ENCODE data around the gene MAML3. TPM values are rescaled to one million over a fixed set of nuclear protein-coding genes. Genes with fewer than 3 reads are reported as not detected.

MAML3 gene
- total and polyA plus RNA-seq, 2 of the 13 experiments (the other 11 are each of a cell fraction or from before 2014, with no cell fraction given): 0.05 to 0.13 TPM

DNA sequence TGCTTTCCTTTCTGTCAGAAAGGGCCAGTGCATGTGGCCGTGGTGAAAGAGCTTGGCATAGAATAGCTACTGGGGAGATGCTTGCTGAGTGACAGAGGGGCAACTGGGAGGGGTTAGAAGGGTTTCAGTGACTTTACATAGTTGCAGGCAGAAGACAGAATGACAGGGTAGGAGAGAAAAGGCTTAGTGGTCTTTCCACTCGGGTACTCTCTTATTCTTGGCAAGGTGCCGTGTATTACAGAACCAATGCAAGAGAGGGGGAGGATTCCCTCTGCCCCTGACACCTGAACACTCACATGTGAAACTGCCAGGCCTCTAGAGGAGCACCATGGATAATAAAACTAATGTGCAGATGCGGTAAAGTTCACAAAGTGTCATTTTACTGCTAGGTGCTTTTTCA is 260.2 kb downstream of the MAML3 start (continued):
- no peak for TF ChIP-seq TP53 (CRISPR knock-in tag; conservative IDR thresholded peaks at IDR 0.05)
- TF ChIP-seq HMGA1 (CRISPR knock-in tag; conservative IDR thresholded peaks at IDR 0.05): no peak
- no peak for TF ChIP-seq ZFP37 (CRISPR knock-in tag; IDR thresholded peaks at IDR 0.05; ENCODE audit: borderline replicate concordance)
- TF ChIP-seq ZC3H13 (CRISPR knock-in tag; IDR thresholded peaks at IDR 0.05): no peak
- no peak for TF ChIP-seq SAFB2 (CRISPR knock-in tag; IDR thresholded peaks at IDR 0.05; ENCODE audit: borderline replicate concordance, low read depth)
- no peak for TF ChIP-seq HDAC1 (CRISPR knock-in tag; IDR thresholded peaks at IDR 0.05)
- no peak for TF ChIP-seq KMT2A (CRISPR knock-in tag; IDR thresholded peaks at IDR 0.05)
- no peak for TF ChIP-seq ZMYM3 (CRISPR knock-in tag; IDR thresholded peaks at IDR 0.05)
- no peak for TF ChIP-seq ZNF629 (CRISPR knock-in tag; conservative IDR thresholded peaks at IDR 0.05)

DNA sequence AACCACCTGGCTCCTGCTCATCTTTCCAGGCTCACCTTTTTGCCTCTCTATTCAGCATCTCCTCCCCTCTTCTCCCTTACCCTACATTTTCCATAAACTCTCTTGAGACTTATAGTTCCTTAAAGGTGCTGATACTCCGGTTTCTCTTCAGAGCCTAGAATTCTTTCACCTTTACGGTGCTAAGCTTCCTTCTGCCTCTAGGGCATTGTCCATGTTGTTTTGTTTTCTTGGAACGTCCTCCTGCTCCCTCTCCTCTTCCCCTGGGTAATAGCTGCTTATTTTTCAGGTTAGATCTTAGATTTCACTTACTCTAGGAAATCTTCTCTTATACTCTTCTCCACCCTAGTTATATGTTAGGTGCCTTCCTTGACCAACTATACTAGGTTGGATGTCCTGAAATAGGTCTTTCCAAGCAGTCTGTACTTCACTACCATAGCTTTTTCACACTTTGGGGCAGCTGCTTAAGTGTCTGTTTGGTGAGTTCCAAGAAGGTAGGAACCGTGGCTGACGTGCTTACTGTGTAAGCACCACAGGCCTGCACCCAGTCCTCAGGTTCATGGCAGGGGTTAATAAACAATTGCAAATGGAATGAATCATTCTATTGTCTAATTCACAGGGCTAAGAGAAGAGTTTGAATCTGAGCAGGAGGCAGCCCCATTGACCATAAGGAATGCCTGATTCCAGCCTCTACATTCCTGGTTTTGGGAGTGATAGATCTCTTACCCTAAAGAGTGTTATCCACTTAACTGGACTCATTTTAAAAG is 260.8 kb downstream of the MAML3 start:
- FAIRE-seq: no peak
- no peaks in the 10 kb centered on the region for H3K79me2 ChIP-seq (ENCODE audit: insufficient read depth, low read length)
- CTCF ChIA-PET (ENCODE audit: low intra/inter-chr PET ratio, low total read pairs): no interaction called here
- in situ Hi-C loops (cut with HindIII; ENCODE audit: extremely low pct_ligation_motif_present, low pct_unique_long_range_greater_than_20kb): no loop called here
- no peak overlapping the region for H3K27ac ChIP-seq (ENCODE audit: extremely low read length, insufficient read depth, low read length)
- no TSS peak for BruUV-seq (replicated peaks)
- no peaks in the 10 kb centered on the region for H3K9me3 ChIP-seq (ENCODE audit: low read length)
- intact Hi-C loops (cut with micrococcal nuclease; ENCODE audit: unreplicated experiment): no loop called here
- H3K36me3 ChIP-seq (replicated peaks in 1 of 2; ENCODE audit: control insufficient read depth in 1 of 2, insufficient read depth in 2 of 2, low read length in 2 of 2): no peaks in the 10 kb centered on the region
- H3K9ac ChIP-seq (ENCODE audit: insufficient read depth, low read depth, low read length): no peak overlapping the region
- DNase-seq (ENCODE audit: low spot score): no peak
- no peak for ATAC-seq
- WGBS (ENCODE audit: low lambda C conversion rate): 28% methylated on average over 5 of the region's 5 CpGs
- no peak overlapping the region for H2AFZ ChIP-seq (ENCODE audit: low read length)
- POLR2A ChIA-PET: no interaction called here
- no peak overlapping the region for H3K4me2 ChIP-seq (ENCODE audit: low read depth, low read length)
- TF ChIP-seq HOXA3 (CRISPR knock-in tag; IDR thresholded peaks at IDR 0.05) (no peak), POGZ (CRISPR knock-in tag; IDR thresholded peaks at IDR 0.05) (no peak), CREB1 (IDR thresholded peaks at IDR 0.05) (no peak), CREB1 (CRISPR knock-in tag; IDR thresholded peaks at IDR 0.05) (no peak), PLRG1 (conservative IDR thresholded peaks at IDR 0.05) (no peak), ONECUT2 (CRISPR knock-in tag; IDR thresholded peaks at IDR 0.05) (no peak), NFE2L2 (IDR thresholded peaks at IDR 0.05; ENCODE audit: low read length) (no peak), RBM39 (IDR thresholded peaks at IDR 0.05; ENCODE audit: low read depth, low read length, poor library complexity, severe bottlenecking) (no peak), TAF1 (CRISPR knock-in tag; IDR thresholded peaks at IDR 0.05) (no peak), AGO2 (optimal IDR thresholded peaks at IDR 0.05; ENCODE audit: low read depth, low read length) (no peak), ZNF775 (CRISPR knock-in tag; IDR thresholded peaks at IDR 0.05; ENCODE audit: borderline replicate concordance) (no peak), ZNF121 (CRISPR knock-in tag; IDR thresholded peaks at IDR 0.05) (no peak), CCAR2 (optimal IDR thresholded peaks at IDR 0.05; ENCODE audit: low read depth, low read length) (no peak), KLF12 (CRISPR knock-in tag; IDR thresholded peaks at IDR 0.05; ENCODE audit: borderline replicate concordance) (no peak), ZNF749 (CRISPR knock-in tag; IDR thresholded peaks at IDR 0.05; ENCODE audit: borderline replicate concordance) (no peak), ZNF660 (CRISPR knock-in tag; IDR thresholded peaks at IDR 0.05; ENCODE audit: borderline replicate concordance, low read depth) (no peak), FOXO1 (CRISPR knock-in tag; IDR thresholded peaks at IDR 0.05) (no peak), RARA (CRISPR knock-in tag; IDR thresholded peaks at IDR 0.05) (no peak), SALL2 (CRISPR knock-in tag; IDR thresholded peaks at IDR 0.05) (no peak), DNMT3B (CRISPR knock-in tag; conservative IDR thresholded peaks at IDR 0.05) (no peak)
- H3K27me3 ChIP-seq (ENCODE audit: control insufficient read depth in 1 of 2, insufficient read depth in 2 of 2, low read length in 2 of 2): peaks cover 0 to 13% of the 10 kb centered on the region in 2 experiments; a peak in 2 of 5 replicates
- H3K4me1 ChIP-seq (ENCODE audit: insufficient read depth, low read length): 0 out of 2 replicates have a peak, but pooled peaks cover 6% of the 10 kb centered on the region
- no peak overlapping the region for H3K4me3 ChIP-seq (replicated peaks in 1 of 3; ENCODE audit: insufficient read depth in 1 of 3, low read depth in 2 of 3, low read length in 3 of 3)
- H4K20me1 ChIP-seq (ENCODE audit: insufficient read depth, low read length): no peaks in the 10 kb centered on the region

Data from HepG2 (cell line).